ENCODE data around the gene FAM114A2.

The FAM114A2 gene

GRCh38 chr5:153952057-153952456, 86.7 kb downstream of the FAM114A2 start:
- no peak overlapping the region for H3K4me3 ChIP-seq (ENCODE audit: low read depth, low read length)

- no peak overlapping the region for H3K4me3 ChIP-seq (ENCODE audit: low read depth, low read length)
These were observed 97.4 kb downstream of the FAM114A2 start for GRCh38 chr5:153941265-153941664.
